Tibial nerve (tissue), 4 donors: ENCODE measurements around the gene NFIA. TPM values are rescaled to one million over a fixed set of nuclear protein-coding genes. Genes with fewer than 3 reads are reported as not detected.

Experiments
- DNase-seq, 2 donors: peaks; one replicate each; pipeline ENCODE4 v3.0.0-alpha.2; 2019; ENCODE audit warnings: low spot score in 2 of 2
- H3K27ac ChIP-seq, 4 donors: fragments of 200-600 bp; sonication (generic) in 3 of 4; one replicate each; pipeline ENCODE4 v1.5.1; 2017 to 2019; ENCODE audit warnings: mild to moderate bottlenecking in 1 of 4
- H3K27me3 ChIP-seq, 2 donors: fragments of 200-600 bp; sonication (generic) in 1 of 2; one replicate each; pipeline versions ENCODE4 v1.5.1 to v1.6.0; 2017 to 2019
- H3K36me3 ChIP-seq, 3 donors: fragments of 200-600 bp; sonication (generic); one replicate each; pipeline ENCODE4 v1.5.1; 2018 to 2019
- H3K4me1 ChIP-seq, 4 donors: fragments of 200-600 bp; sonication (generic) in 3 of 4; one replicate each; pipeline ENCODE4 v1.5.1; 2017 to 2019
- H3K4me3 ChIP-seq, 4 donors: fragments of 200-600 bp; sonication (generic) in 3 of 4; one replicate each; pipeline ENCODE4 v1.5.1; 2017 to 2019; ENCODE audit warnings: mild to moderate bottlenecking in 1 of 4, moderate library complexity in 1 of 4
- H3K9me3 ChIP-seq, 4 donors: fragments of 200-600 bp; sonication (generic) in 3 of 4; one replicate each; pipeline ENCODE4 v1.5.1; 2017 to 2019
- EP300 ChIP-seq, 2 donors: sonication (generic); formaldehyde crosslinking; IDR thresholded peaks; one replicate each; pipeline ENCODE4 v1.6.1; 2017; ENCODE audit warnings: antibody characterized with exemption in 2 of 2, mild to moderate bottlenecking in 1 of 2
- POLR2A ChIP-seq, 2 donors: fragments of 450-650 bp; IDR thresholded peaks; one replicate each; pipeline ENCODE4 v1.6.1; 2017; ENCODE audit warnings: antibody characterized with exemption in 2 of 2, mild to moderate bottlenecking in 2 of 2, moderate library complexity in 2 of 2
- WGBS, 2 donors: methylation state at CpG; one replicate each; pipeline ENCODE4 v1.1.5; 2018; 5-methylcytosine and 5-hydroxymethylcytosine counted together
- total RNA-seq, 4 donors: library from RNA; depleted of rRNA; stranded (reverse); fragments of >200 nt; gene quantifications; one replicate each; pipeline ENCODE4 v1.1.0, GENCODE V29; 2016
- TF ChIP-seq, protein P1 (sequence below), 5 experiments: fragments of 200-600 bp in 3 of 5; fragments of 450-650 bp in 2 of 5; sonication (generic) in 3 of 5; IDR thresholded peaks; one replicate each; pipeline ENCODE4 v1.5.1; 2016 to 2019; ENCODE audit warnings: antibody characterized with exemption in 5 of 5, mild to moderate bottlenecking in 3 of 5, moderate library complexity in 2 of 5

The NFIA gene
- total RNA-seq, 4 donors from 2014 or later = 71.2 to 81.4 (median 75.7) TPM

DNA sequence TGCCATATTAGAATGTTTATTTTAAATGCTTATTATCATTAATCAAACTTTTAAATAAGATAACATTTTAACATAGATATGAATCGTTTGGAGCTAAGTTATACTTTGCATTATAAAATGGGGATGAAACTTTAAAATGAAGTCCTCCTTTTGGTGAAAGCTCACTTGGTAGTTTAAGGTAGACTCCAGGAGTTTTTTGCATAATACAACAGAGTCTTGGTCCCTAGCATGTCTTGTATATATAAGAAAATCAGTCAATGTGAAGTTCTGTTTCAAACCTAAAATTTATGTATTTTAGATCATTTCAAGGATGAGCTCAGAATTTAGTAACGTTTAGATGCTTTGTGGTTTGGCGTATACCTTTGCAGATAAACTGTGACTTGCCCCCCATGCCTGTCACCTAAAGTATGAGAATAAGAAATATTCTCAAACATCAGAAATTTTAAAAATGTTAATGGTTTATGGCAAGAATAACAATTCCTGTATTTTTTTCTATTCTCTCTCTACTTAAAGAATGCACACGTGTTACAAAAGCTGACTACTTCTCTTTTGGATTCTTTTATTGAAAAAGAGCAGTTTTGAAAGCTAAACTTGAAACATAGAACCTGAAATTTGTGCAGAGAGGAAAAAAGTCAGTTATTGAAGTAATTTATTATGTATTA is 3.8 kb downstream of the NFIA start:
- no peaks in the 10 kb centered on the region for H3K9me3 ChIP-seq
- TF ChIP-seq, protein P1, sequence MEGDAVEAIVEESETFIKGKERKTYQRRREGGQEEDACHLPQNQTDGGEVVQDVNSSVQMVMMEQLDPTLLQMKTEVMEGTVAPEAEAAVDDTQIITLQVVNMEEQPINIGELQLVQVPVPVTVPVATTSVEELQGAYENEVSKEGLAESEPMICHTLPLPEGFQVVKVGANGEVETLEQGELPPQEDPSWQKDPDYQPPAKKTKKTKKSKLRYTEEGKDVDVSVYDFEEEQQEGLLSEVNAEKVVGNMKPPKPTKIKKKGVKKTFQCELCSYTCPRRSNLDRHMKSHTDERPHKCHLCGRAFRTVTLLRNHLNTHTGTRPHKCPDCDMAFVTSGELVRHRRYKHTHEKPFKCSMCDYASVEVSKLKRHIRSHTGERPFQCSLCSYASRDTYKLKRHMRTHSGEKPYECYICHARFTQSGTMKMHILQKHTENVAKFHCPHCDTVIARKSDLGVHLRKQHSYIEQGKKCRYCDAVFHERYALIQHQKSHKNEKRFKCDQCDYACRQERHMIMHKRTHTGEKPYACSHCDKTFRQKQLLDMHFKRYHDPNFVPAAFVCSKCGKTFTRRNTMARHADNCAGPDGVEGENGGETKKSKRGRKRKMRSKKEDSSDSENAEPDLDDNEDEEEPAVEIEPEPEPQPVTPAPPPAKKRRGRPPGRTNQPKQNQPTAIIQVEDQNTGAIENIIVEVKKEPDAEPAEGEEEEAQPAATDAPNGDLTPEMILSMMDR (IDR thresholded peaks at IDR 0.05) = no peak
- TF ChIP-seq EP300 (IDR thresholded peaks at IDR 0.05) (no peak), POLR2A (IDR thresholded peaks at IDR 0.05) (no peak)
- WGBS, 2 donors = 52% methylated on average over 4 of the region's 4 CpGs
- DNase-seq = no peak
- H3K36me3 ChIP-seq = peaks cover 0 to 16% (median 0%) of the 10 kb centered on the region in 3 donors
- H3K4me3 ChIP-seq = peak overlapping the region in 1 of 4 donors; percentile 95
- no peaks in the 10 kb centered on the region for H3K27me3 ChIP-seq
- H3K27ac ChIP-seq = peak overlapping the region in 3 of 4 donors; percentile 53 to 98 (median 96)
- H3K4me1 ChIP-seq = peaks cover 0 to 64% (median 22%) of the 10 kb centered on the region in 4 donors

DNA sequence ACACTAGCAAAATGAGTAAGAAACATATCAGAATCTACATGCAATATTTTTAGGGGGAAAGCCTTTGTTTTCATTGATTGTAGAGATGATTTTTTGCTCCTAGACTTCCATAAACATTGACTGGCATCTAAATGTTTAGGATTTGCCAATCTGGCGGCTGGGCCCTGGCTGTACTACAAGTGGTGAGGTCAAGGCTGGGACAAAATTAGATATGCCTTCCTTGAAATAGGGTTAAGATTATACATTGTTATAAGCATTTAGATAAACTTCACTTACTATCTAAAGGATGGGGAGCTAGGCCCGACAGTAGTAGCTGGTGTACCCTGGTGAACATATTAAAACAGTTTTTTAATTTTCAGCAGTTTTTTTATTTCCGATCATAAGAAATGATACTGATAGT is 5.2 kb downstream of the NFIA start:
- H3K9me3 ChIP-seq = no peaks in the 10 kb centered on the region

GRCh38 chr1:61088163-61088974 is 6.0 kb downstream of the NFIA start:
- H3K4me3 ChIP-seq = no peak overlapping the region
- TF ChIP-seq EP300 (IDR thresholded peaks at IDR 0.05) (no peak), POLR2A (IDR thresholded peaks at IDR 0.05) (no peak)
- TF ChIP-seq, protein P1 (IDR thresholded peaks at IDR 0.05) = no peak
- no peak for DNase-seq
- H3K9me3 ChIP-seq = no peaks in the 10 kb centered on the region
- no peaks in the 10 kb centered on the region for H3K27me3 ChIP-seq
- H3K4me1 ChIP-seq = peaks cover 0 to 82% (median 34%) of the 10 kb centered on the region in 4 donors
- H3K36me3 ChIP-seq = peaks cover 0 to 16% (median 0%) of the 10 kb centered on the region in 3 donors
- peak overlapping the region in 3 of 4 donors; percentile 53 to 98 (median 75) for H3K27ac ChIP-seq
- 91 to 92% methylated on average over 25 of the region's 25 CpGs for WGBS, 2 donors

More for the DNA sequence above, 5.2 kb downstream of the NFIA start:
- Histone ChIP-seq H3K4me1 (peaks cover 0 to 74% (median 29%) of the 10 kb centered on the region in 4 donors), H3K27me3 (no peaks in the 10 kb centered on the region), H3K36me3 (peaks cover 0 to 16% (median 0%) of the 10 kb centered on the region in 3 donors), H3K27ac (peak overlapping the region; percentile 38 to 98 (median 64)), H3K4me3 (peak overlapping the region in 1 of 4 donors; percentile 16)
- 62 to 66% methylated on average over 3 of the region's 3 CpGs for whole genome bisulfite sequencing, 2 donors
- DNase-seq = no peak
- TF ChIP-seq POLR2A (IDR thresholded peaks at IDR 0.05) (no peak), EP300 (IDR thresholded peaks at IDR 0.05) (no peak)
- TF ChIP-seq, protein P1 (IDR thresholded peaks at IDR 0.05) = no peak

DNA sequence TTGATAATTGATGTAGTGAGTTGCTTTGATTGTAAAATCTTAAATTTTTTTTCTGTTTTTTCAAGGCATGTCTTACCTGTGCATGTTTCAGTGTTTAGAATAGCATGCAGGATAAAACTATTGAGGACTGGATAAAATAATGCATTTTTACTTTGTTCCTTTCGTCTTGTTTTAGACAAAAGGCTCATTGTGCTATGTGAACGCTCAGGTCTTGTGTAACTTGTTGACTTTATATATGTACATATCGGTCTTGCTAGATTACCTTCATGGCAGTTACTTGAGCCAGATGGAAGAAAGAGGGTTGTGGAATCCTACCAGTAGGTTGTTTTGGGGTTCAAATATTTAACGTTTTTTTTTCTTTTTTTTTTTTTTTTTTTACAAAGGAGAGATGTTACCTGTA is 7.0 kb downstream of the NFIA start:
- Histone ChIP-seq H3K27me3 (no peaks in the 10 kb centered on the region), H3K4me3 (peak overlapping the region in 1 of 4 donors; percentile 2), H3K27ac (peak overlapping the region in 3 of 4 donors; percentile 15 to 98 (median 45)), H3K4me1 (peaks cover 0 to 92% (median 39%) of the 10 kb centered on the region in 4 donors), H3K9me3 (no peaks in the 10 kb centered on the region), H3K36me3 (peaks cover 0 to 16% (median 0%) of the 10 kb centered on the region in 3 donors)
- no peak for DNase-seq
- TF ChIP-seq, protein P1 (IDR thresholded peaks at IDR 0.05) = no peak
- TF ChIP-seq EP300 (IDR thresholded peaks at IDR 0.05) (no peak), POLR2A (IDR thresholded peaks at IDR 0.05) (no peak)
- WGBS, 2 donors = 45 to 47% methylated on average over 4 of the region's 4 CpGs
